ENCODE results near the gene RASL12.

The RASL12 gene

DNA sequence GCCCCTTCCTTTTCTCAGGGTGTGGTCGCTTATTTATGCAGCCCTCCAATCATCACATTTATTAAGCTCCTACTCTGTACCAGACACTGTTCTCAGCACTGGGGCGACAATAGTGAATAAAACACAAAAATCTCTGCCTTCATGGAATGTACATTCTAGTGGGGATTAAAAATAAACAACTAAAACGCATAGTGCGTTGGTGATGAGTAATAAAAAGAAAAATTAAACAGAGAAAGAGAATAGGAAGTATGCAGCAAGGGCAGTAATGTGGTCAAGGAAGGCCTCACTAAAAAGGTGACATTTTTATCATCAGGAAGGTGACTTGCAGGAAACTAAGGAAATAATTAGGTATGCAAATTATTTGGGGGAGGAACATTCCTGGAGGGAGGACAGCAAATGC, 17.5 kb downstream of the RASL12 start:
- Histone ChIP-seq H3K4me3 (replicated peaks; ENCODE audit: insufficient read depth, low read length) (no peak overlapping the region), H3K27ac (replicated peaks) (no peak overlapping the region), H3K27me3 (ENCODE audit: insufficient read depth, poor library complexity, severe bottlenecking) (no peaks in the 10 kb centered on the region)
- TF ChIP-seq CTCF (IDR thresholded peaks at IDR 0.05; ENCODE audit: insufficient read depth, low read length) (no peak), GABPA (IDR thresholded peaks at IDR 0.05; ENCODE audit: low read depth) (no peak), POLR2AphosphoS5 (IDR thresholded peaks at IDR 0.05; ENCODE audit: low read depth) (no peak), SPI1 (IDR thresholded peaks at IDR 0.05; ENCODE audit: borderline replicate concordance, low read depth) (no peak)
- TF ChIP-seq, protein P1, sequence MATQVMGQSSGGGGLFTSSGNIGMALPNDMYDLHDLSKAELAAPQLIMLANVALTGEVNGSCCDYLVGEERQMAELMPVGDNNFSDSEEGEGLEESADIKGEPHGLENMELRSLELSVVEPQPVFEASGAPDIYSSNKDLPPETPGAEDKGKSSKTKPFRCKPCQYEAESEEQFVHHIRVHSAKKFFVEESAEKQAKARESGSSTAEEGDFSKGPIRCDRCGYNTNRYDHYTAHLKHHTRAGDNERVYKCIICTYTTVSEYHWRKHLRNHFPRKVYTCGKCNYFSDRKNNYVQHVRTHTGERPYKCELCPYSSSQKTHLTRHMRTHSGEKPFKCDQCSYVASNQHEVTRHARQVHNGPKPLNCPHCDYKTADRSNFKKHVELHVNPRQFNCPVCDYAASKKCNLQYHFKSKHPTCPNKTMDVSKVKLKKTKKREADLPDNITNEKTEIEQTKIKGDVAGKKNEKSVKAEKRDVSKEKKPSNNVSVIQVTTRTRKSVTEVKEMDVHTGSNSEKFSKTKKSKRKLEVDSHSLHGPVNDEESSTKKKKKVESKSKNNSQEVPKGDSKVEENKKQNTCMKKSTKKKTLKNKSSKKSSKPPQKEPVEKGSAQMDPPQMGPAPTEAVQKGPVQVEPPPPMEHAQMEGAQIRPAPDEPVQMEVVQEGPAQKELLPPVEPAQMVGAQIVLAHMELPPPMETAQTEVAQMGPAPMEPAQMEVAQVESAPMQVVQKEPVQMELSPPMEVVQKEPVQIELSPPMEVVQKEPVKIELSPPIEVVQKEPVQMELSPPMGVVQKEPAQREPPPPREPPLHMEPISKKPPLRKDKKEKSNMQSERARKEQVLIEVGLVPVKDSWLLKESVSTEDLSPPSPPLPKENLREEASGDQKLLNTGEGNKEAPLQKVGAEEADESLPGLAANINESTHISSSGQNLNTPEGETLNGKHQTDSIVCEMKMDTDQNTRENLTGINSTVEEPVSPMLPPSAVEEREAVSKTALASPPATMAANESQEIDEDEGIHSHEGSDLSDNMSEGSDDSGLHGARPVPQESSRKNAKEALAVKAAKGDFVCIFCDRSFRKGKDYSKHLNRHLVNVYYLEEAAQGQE (IDR thresholded peaks at IDR 0.05; ENCODE audit: insufficient replicate concordance, low read depth), result no peak
- DNase-seq (ENCODE audit: low read depth in 1 of 2, low spot score in 1 of 2), result no peak

DNA sequence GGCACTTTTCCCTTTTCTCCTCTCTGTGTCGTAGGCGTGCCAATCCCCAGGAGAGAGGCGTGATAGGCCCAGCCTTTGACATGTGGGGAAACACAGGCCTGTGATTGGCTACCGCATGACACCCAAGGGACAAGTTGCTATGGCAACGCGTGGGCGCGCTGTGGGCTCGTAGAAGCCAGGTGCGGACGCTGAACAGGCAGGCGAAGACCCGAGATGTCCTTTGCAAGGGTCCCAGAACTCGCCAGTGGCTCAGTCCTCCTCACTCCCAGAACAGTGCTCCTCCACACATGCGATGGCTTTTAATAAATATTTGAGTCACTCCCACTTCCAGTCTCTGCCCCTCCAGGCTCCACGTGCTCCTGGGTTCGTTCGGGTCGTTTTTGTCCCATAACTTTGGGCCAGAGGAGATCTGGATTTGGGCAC, 18.4 kb downstream of the RASL12 start:
- TF ChIP-seq GABPA (IDR thresholded peaks at IDR 0.05; ENCODE audit: low read depth) (no peak), CTCF (IDR thresholded peaks at IDR 0.05; ENCODE audit: insufficient read depth, low read length) (no peak), SPI1 (IDR thresholded peaks at IDR 0.05; ENCODE audit: borderline replicate concordance, low read depth) (no peak), POLR2AphosphoS5 (IDR thresholded peaks at IDR 0.05; ENCODE audit: low read depth) (no peak)
- TF ChIP-seq, protein P1 (IDR thresholded peaks at IDR 0.05; ENCODE audit: insufficient replicate concordance, low read depth), result no peak
- no peaks in the 10 kb centered on the region for H3K27me3 ChIP-seq (ENCODE audit: insufficient read depth, poor library complexity, severe bottlenecking)
- peak overlapping the region; percentile 10; the same call in 1 of the 2 replicates for H3K4me3 ChIP-seq (replicated peaks; ENCODE audit: insufficient read depth, low read length)
- H3K27ac ChIP-seq (replicated peaks), result no peak overlapping the region
- peak; percentile 82 for DNase-seq (ENCODE audit: low read depth in 1 of 2, low spot score in 1 of 2)

DNA sequence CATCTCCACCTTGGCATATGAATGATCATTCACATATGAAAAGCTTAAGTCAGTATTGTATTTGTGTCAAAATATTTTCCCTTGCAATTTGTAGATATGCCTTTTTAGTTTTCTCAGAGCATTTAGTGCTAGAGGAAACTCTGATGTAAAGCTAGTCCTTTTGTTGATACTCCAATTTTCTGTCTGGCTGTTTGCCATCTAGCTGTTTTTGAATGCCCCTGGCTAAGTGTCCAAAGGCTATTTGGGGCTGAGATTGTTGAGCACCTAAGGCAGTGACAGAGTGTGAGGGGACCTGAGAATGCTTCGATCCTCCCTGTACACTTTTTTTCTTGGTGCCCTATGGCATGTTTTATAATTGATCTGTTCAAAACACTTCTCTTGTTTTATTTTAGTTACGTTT, 19.6 kb downstream of the RASL12 start:
- TF ChIP-seq, protein P1 (IDR thresholded peaks at IDR 0.05; ENCODE audit: insufficient replicate concordance, low read depth), result no peak
- TF ChIP-seq POLR2AphosphoS5 (IDR thresholded peaks at IDR 0.05; ENCODE audit: low read depth), result no peak
- no peak for TF ChIP-seq GABPA (IDR thresholded peaks at IDR 0.05; ENCODE audit: low read depth)
- no peak for TF ChIP-seq SPI1 (IDR thresholded peaks at IDR 0.05; ENCODE audit: borderline replicate concordance, low read depth)
- TF ChIP-seq CTCF (IDR thresholded peaks at IDR 0.05; ENCODE audit: insufficient read depth, low read length), result no peak
- H3K27ac ChIP-seq (replicated peaks), result no peak overlapping the region
- no peak for DNase-seq (ENCODE audit: low read depth in 1 of 2, low spot score in 1 of 2)
- no peaks in the 10 kb centered on the region for H3K27me3 ChIP-seq (ENCODE audit: insufficient read depth, poor library complexity, severe bottlenecking)
- H3K4me3 ChIP-seq (replicated peaks; ENCODE audit: insufficient read depth, low read length), result no peak overlapping the region
